ENCODE measurements around the gene PMPCA.

Gene PMPCA

GRCh38 chr9:136395345-136396218, 14.9 kb upstream of the PMPCA start:
- TF ChIP-seq CTCF (conservative IDR thresholded peaks at IDR 0.05): no peak
- peak overlapping the region; percentile 98 for H3K27ac ChIP-seq

DNA sequence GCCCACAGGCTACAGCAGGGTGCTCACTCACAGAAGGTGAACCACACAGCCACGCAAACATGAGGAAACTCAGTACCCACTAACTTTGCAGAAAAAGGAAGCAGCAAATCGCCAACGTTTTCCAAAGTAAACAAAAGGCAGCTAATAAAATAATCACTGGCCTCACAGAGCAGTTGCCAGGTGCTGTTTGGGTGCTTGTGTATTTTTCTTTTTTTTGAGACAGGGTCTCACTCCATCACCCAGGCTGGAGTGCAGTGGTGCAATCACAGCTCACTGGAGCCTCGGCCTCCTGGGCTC, 14.3 kb upstream of the PMPCA start:
- no peak for TF ChIP-seq CTCF (conservative IDR thresholded peaks at IDR 0.05)

GRCh38 chr9:136397643-136398042, 12.8 kb upstream of the PMPCA start:
- no peak for TF ChIP-seq CTCF (conservative IDR thresholded peaks at IDR 0.05)
- H3K27ac ChIP-seq: peak overlapping the region; percentile 98

More for the DNA sequence above, 14.3 kb upstream of the PMPCA start:
- peak overlapping the region; percentile 98 for H3K27ac ChIP-seq

DNA sequence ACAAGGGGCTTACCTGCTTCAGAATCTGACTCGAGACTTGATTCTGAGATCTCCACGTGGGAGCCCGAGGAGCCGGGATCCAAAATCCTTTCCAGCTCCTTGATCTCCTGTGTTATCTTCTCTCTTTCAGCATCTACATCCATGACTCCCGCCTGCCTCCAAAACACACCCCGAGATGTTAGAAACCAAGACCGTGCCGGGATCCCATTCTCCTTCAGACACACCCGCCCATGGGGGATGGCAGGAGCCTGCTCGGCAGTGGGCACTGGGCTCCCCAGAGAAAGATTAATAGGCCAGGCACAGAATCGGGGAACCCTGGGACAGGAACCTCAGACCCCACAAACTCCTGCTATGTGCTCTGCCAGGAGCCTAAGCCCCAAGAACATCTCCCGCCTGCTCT, 12.2 kb upstream of the PMPCA start:
- TF ChIP-seq CTCF (conservative IDR thresholded peaks at IDR 0.05): no peak
- H3K27ac ChIP-seq: peak overlapping the region; percentile 98

DNA sequence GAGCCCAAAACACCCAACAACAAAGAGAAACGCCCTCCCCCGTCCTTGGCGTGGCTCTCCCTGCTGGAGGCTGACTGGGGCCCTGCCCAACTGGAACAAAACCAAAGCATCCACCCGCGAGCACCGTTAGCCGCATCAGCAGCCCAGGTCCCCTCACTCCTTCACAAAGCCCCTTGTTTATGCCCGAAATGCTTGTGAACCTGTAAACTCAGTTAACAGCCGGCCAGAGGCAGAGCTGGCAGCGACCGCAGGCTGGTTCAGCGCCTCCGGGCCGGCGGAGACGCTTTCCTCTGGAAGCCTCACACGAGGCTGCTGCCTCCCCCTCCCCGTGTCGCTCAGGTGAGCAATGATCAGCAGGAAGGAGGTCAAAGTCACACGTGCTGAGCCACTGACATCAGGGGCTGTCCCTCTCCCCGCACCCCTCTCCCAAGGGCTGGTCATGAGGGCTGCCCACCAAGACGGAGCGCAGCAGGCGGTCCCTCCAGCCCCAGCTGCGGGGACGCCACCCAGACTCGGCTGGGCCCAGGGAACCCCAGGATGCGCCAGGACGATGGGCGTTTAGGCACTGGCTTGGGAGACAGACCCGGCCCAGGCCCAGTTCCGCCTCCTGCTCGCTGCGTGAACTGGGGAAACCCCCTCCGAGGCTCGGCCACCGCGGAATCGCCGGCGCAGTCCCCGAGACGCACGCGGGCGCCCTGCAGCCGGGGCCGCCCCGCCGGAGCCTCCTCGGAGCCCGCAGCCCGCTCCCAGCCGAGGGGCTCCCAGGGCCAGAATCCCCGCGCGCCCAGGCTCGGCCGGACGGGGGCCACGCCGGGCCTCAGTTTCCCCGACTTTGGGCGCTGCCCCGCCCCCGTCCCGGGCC, 11.1 kb upstream of the PMPCA start:
- peak overlapping the region; percentile 98 for H3K27ac ChIP-seq
- no peak for TF ChIP-seq CTCF (conservative IDR thresholded peaks at IDR 0.05)

DNA sequence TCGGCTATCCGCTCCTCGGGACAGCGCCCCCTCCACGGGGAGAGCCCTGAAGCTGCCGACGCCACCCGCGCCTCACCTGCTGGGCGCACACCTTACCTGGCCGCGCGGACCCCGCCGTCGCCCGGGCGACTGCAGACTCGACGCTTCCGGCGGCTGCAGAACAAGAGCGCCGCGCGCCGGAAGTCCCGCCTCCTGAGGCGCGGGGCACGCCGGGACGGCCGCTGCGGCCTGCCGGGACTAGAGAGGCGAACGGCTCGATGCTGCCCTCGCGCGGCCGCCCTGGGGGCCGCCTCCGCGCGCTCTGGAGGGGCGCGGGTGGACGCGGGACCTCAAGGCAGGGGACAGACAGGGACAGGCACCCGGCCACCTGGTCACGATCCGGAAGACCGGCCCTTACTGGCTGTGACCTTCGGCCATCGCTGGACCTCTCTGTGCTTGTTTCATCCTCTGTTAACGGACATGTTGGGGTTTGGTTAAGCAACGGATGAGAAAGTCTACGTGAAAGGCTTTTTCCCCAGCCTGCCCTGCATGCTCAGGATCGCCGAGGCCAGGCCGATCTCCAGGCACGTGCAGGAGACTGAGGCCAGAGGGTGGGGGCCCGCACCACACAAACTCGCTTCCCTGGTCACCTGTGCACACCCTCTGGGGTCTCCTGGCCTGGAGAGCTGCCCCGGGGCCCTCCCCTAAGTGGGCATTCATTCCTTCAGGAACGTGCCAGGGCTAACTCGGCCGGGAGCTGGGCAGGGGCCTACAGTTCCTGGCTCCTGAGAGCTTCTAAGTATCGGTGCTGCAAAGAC, 10.2 kb upstream of the PMPCA start, which contains the start of gene SNAPC4:
TSS of gene SNAPC4 (minus strand) at position 133 of the 797 bp plus-strand sequence. CDS start 1,742 bp downstream, outside the sequence.
- H3K27ac ChIP-seq: peak within 1 kb of the TSS; percentile 98
- peak; percentile 99 for TF ChIP-seq CTCF (conservative IDR thresholded peaks at IDR 0.05)

Data from VCaP (cell line).